Measurements from ENCODE around the gene UGT1A5. TPM values are rescaled to one million over a fixed set of nuclear protein-coding genes. Genes with fewer than 3 reads are reported as not detected.
"Not testable (repeated sequence)": the region's sequence is repeated elsewhere in the genome, so short reads cannot be mapped to it uniquely, and the experiment has no call there.

The UGT1A5 gene
- total RNA-seq, 2 experiments from 2014 or later, result not detected

DNA sequence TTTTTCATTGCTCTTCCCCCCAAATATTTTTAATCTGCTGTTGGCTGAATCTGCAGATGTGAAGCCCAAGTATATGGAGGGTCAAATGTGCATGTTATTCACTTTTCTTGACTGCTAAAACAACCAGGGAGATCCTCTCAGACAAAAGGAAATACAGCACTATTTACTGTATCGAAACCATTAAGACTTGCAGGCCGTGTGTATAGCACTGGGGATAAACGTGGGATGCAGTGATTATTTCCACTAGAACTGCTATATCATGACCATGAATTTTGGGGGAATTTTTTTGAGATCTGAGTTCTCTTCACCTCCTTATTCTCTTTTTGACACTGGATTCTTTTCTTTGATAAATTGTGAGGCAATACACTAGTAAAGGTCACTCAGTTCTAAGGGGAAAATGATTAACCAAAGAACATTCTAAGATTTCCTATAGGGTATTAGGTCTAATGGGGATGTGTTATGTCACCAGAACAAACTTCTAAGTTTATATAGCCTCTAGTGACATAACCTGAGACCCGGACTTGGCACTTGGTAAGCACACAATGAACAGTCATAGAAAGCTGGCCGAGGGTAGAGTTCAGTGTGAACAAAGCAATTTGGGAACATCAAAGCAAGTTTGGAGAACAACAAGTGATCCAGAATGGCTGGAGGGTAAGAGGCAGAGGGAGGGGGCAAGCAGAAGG, 32.5 kb downstream of the UGT1A5 start:
- H3K4me1 Mint-ChIP-seq (ENCODE audit: low read depth), result no peaks in the 10 kb centered on the region
- H3K4me3 Mint-ChIP-seq, result no peak overlapping the region
- peaks cover 21% of the 10 kb centered on the region for H3K27me3 Mint-ChIP-seq
- H3K27ac Mint-ChIP-seq, result no peak overlapping the region
- TF ChIP-seq, protein P1, sequence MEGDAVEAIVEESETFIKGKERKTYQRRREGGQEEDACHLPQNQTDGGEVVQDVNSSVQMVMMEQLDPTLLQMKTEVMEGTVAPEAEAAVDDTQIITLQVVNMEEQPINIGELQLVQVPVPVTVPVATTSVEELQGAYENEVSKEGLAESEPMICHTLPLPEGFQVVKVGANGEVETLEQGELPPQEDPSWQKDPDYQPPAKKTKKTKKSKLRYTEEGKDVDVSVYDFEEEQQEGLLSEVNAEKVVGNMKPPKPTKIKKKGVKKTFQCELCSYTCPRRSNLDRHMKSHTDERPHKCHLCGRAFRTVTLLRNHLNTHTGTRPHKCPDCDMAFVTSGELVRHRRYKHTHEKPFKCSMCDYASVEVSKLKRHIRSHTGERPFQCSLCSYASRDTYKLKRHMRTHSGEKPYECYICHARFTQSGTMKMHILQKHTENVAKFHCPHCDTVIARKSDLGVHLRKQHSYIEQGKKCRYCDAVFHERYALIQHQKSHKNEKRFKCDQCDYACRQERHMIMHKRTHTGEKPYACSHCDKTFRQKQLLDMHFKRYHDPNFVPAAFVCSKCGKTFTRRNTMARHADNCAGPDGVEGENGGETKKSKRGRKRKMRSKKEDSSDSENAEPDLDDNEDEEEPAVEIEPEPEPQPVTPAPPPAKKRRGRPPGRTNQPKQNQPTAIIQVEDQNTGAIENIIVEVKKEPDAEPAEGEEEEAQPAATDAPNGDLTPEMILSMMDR (IDR thresholded peaks at IDR 0.05), result no peak
- H3K36me3 Mint-ChIP-seq (ENCODE audit: low read depth), result no peaks in the 10 kb centered on the region
- ChIA-PET CTCF (no interaction called here), POLR2A (no interaction called here)
- ATAC-seq (no peak), DNase-seq (no peak)
- intact Hi-C loops (cut with micrococcal nuclease), result no loop called here
- peaks cover 4% of the 10 kb centered on the region for H3K9me3 Mint-ChIP-seq

DNA sequence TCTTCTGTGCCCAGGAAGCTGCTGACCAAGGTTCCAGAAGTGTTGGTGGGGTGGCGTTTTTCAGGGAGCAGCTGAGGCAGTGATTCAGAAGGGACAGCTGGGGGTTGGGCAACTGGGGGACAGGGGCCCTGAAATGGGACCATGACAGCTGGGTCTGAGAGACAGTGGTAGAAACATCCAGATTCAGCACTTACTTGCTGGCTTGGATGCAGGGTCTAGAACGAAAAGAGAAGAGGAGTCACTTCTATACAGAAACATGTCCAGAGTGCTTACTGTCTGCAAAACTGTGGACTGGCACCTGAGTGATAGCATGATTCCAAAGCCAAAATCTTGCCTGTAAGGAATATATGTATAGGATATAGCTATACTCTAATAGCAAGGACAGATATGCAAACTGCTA, 33.1 kb downstream of the UGT1A5 start:
- H3K36me3 Mint-ChIP-seq (ENCODE audit: low read depth); H3K9me3 Mint-ChIP-seq; intact Hi-C loops (cut with micrococcal nuclease); DNase-seq; ATAC-seq; CTCF ChIA-PET; POLR2A ChIA-PET; H3K4me1 Mint-ChIP-seq (ENCODE audit: low read depth); H3K27ac Mint-ChIP-seq; H3K4me3 Mint-ChIP-seq: not testable (repeated sequence)
- H3K27me3 Mint-ChIP-seq, result peaks cover 20% of the 10 kb centered on the region

- TF ChIP-seq, protein P1 (IDR thresholded peaks at IDR 0.05), result no peak
- ATAC-seq (no peak), DNase-seq (no peak)
- POLR2A ChIA-PET, result interaction anchor here (0.6 kb wide), 1 partner anchor 204 kb away, joined by 3 read pairs; no protein-coding TSS in a partner anchor
- no peaks in the 10 kb centered on the region for H3K36me3 Mint-ChIP-seq (ENCODE audit: low read depth)
- peaks cover 16% of the 10 kb centered on the region for H3K27me3 Mint-ChIP-seq
- CTCF ChIA-PET, result no interaction called here
- H3K4me3 Mint-ChIP-seq, result no peak overlapping the region
- intact Hi-C loops (cut with micrococcal nuclease), result no loop called here
- H3K4me1 Mint-ChIP-seq (ENCODE audit: low read depth), result no peaks in the 10 kb centered on the region
- no peak overlapping the region for H3K27ac Mint-ChIP-seq
- peaks cover 11% of the 10 kb centered on the region for H3K9me3 Mint-ChIP-seq
Observed at GRCh38 chr2:233746475-233747282, 34.0 kb downstream of the UGT1A5 start.

- Mint-ChIP-seq H3K9me3 (peaks cover 11% of the 10 kb centered on the region), H3K4me1 (ENCODE audit: low read depth) (no peaks in the 10 kb centered on the region), H3K4me3 (no peak overlapping the region), H3K27me3 (peaks cover 14% of the 10 kb centered on the region), H3K36me3 (ENCODE audit: low read depth) (no peaks in the 10 kb centered on the region), H3K27ac (no peak overlapping the region)
- ATAC-seq (no peak), DNase-seq (no peak)
- ChIA-PET POLR2A (interaction anchor here (0.6 kb wide), 1 partner anchor 204 kb away, joined by 3 read pairs; no protein-coding TSS in a partner anchor), CTCF (no interaction called here)
- intact Hi-C loops (cut with micrococcal nuclease), result no loop called here
- TF ChIP-seq, protein P1 (IDR thresholded peaks at IDR 0.05), result no peak
Observed at GRCh38 chr2:233747283-233747544, 34.5 kb downstream of the UGT1A5 start.

- H3K36me3 Mint-ChIP-seq (ENCODE audit: low read depth); H3K27ac Mint-ChIP-seq; CTCF ChIA-PET; H3K4me1 Mint-ChIP-seq (ENCODE audit: low read depth); ATAC-seq; DNase-seq; H3K4me3 Mint-ChIP-seq; POLR2A ChIA-PET; intact Hi-C loops (cut with micrococcal nuclease): not testable (repeated sequence)
- Mint-ChIP-seq H3K9me3 (peaks cover 11% of the 10 kb centered on the region), H3K27me3 (peaks cover 14% of the 10 kb centered on the region)
Observed at GRCh38 chr2:233750689-233751088, 38.0 kb downstream of the UGT1A5 start.

DNA sequence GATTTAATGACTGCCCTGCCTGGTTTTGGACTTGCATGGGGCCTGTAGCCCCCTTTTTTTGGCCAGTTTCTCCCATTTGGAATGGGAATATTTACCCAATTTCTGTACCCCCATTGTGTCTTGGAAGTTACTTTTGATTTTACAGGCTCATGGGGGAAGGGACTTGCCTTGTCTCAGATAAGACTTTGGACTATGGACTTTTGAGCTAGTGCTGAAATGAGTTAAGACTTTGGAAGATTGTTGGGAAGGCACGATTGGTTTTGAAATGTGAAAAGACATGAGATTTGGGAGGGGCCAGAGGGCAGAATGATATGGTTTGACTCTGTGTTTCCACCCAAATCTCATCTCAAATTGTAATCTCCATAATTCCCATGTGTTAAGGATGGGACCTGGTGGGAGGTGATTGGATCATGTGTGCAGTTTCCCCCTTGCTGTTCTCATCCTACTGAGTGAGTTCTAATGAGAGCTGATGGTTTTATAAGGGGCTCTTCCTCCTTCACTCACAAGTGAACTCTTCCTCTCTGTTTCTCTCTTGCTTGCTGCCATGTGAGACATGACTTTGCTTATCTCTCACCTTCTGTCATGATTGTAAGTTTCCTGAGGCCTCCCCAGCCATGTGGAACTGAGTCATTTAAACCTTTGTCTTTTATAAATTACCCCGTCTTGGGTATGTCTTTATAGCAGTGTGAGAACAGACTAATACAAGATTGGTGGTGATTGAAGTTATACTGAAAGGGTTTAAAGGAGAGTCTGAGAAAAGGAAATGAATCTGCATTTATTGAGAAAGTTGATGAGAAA, 38.7 kb downstream of the UGT1A5 start:
- H3K4me3 Mint-ChIP-seq; DNase-seq; ATAC-seq; H3K27ac Mint-ChIP-seq; H3K36me3 Mint-ChIP-seq (ENCODE audit: low read depth); CTCF ChIA-PET; POLR2A ChIA-PET; intact Hi-C loops (cut with micrococcal nuclease); H3K4me1 Mint-ChIP-seq (ENCODE audit: low read depth): not testable (repeated sequence)
- Mint-ChIP-seq H3K9me3 (peaks cover 11% of the 10 kb centered on the region), H3K27me3 (peaks cover 14% of the 10 kb centered on the region)

Data from activated CD8-positive, alpha-beta T cell treated with anti-CD3 and anti-CD28 coated beads for 36 hours (primary cell).